NCI-H345 treated with DMSO at 0.1 percent for 48 hours (cell line): ENCODE measurements around the gene ITLN1.

Experiments used
- DNase-seq: peaks from one replicate; lab custom pipeline; 2025; ENCODE audit not compliant: unreplicated experiment; lab: John Stamatoyannopoulos, UW

Gene ITLN1

GRCh38 chr1:160826546-160826945, 58.4 kb downstream of the ITLN1 start:
- DNase-seq: no peak
